Tibial nerve (tissue), 4 donors: ENCODE results near the gene ASCL1. TPM values are rescaled to one million over a fixed set of nuclear protein-coding genes. Genes with fewer than 3 reads are reported as not detected.
A peak's percentile ranks its signal among the peaks of the same experiment; 100 is the strongest.

ENCODE experiments used
- DNase-seq, 2 donors: peaks; one replicate each; pipeline ENCODE4 v3.0.0-alpha.2; 2019; ENCODE audit warnings: low spot score in 2 of 2
- H3K27ac ChIP-seq, 4 donors: fragments of 200-600 bp; sonication (generic) in 3 of 4; one replicate each; pipeline ENCODE4 v1.5.1; 2017 to 2019; ENCODE audit warnings: mild to moderate bottlenecking in 1 of 4
- H3K27me3 ChIP-seq, 2 donors: fragments of 200-600 bp; sonication (generic) in 1 of 2; one replicate each; pipeline versions ENCODE4 v1.5.1 to v1.6.0; 2017 to 2019
- H3K36me3 ChIP-seq, 3 donors: fragments of 200-600 bp; sonication (generic); one replicate each; pipeline ENCODE4 v1.5.1; 2018 to 2019
- H3K4me1 ChIP-seq, 4 donors: fragments of 200-600 bp; sonication (generic) in 3 of 4; one replicate each; pipeline ENCODE4 v1.5.1; 2017 to 2019
- H3K4me3 ChIP-seq, 4 donors: fragments of 200-600 bp; sonication (generic) in 3 of 4; one replicate each; pipeline ENCODE4 v1.5.1; 2017 to 2019; ENCODE audit warnings: mild to moderate bottlenecking in 1 of 4, moderate library complexity in 1 of 4
- H3K9me3 ChIP-seq, 4 donors: fragments of 200-600 bp; sonication (generic) in 3 of 4; one replicate each; pipeline ENCODE4 v1.5.1; 2017 to 2019
- EP300 ChIP-seq, 2 donors: sonication (generic); formaldehyde crosslinking; IDR thresholded peaks; one replicate each; pipeline ENCODE4 v1.6.1; 2017; ENCODE audit warnings: antibody characterized with exemption in 2 of 2, mild to moderate bottlenecking in 1 of 2
- POLR2A ChIP-seq, 2 donors: fragments of 450-650 bp; IDR thresholded peaks; one replicate each; pipeline ENCODE4 v1.6.1; 2017; ENCODE audit warnings: antibody characterized with exemption in 2 of 2, mild to moderate bottlenecking in 2 of 2, moderate library complexity in 2 of 2
- WGBS, 2 donors: methylation state at CpG; one replicate each; pipeline ENCODE4 v1.1.5; 2018; 5-methylcytosine and 5-hydroxymethylcytosine counted together
- total RNA-seq, 4 donors: library from RNA; depleted of rRNA; stranded (reverse); fragments of >200 nt; gene quantifications; one replicate each; pipeline ENCODE4 v1.1.0, GENCODE V29; 2016
- TF ChIP-seq, protein P1 (sequence below), 5 experiments: fragments of 200-600 bp in 3 of 5; fragments of 450-650 bp in 2 of 5; sonication (generic) in 3 of 5; IDR thresholded peaks; one replicate each; pipeline ENCODE4 v1.5.1; 2016 to 2019; ENCODE audit warnings: antibody characterized with exemption in 5 of 5, mild to moderate bottlenecking in 3 of 5, moderate library complexity in 2 of 5

The ASCL1 gene
- total RNA-seq, 4 donors from 2014 or later = 1.6 TPM; not detected in 3

DNA sequence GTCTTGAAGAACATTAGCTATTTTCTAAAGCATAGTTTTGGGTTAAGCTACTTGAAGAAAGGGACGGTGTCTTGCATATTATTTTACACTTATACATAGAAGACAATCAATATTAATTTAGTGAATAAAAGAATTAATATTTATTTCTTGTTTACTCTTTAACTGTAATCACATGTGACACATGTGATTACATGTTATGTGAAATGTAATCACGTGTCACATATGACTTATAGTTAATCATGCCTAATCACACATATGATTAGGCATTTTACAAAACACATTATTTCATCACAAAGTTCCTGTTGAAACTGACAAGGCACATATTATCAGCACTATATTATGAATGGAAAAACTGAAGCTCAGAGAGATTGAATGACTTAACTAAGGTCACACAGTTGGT lies 45.2 kb upstream of the ASCL1 start:
- TF ChIP-seq POLR2A (IDR thresholded peaks at IDR 0.05) (no peak), EP300 (IDR thresholded peaks at IDR 0.05) (no peak)
- TF ChIP-seq, protein P1, sequence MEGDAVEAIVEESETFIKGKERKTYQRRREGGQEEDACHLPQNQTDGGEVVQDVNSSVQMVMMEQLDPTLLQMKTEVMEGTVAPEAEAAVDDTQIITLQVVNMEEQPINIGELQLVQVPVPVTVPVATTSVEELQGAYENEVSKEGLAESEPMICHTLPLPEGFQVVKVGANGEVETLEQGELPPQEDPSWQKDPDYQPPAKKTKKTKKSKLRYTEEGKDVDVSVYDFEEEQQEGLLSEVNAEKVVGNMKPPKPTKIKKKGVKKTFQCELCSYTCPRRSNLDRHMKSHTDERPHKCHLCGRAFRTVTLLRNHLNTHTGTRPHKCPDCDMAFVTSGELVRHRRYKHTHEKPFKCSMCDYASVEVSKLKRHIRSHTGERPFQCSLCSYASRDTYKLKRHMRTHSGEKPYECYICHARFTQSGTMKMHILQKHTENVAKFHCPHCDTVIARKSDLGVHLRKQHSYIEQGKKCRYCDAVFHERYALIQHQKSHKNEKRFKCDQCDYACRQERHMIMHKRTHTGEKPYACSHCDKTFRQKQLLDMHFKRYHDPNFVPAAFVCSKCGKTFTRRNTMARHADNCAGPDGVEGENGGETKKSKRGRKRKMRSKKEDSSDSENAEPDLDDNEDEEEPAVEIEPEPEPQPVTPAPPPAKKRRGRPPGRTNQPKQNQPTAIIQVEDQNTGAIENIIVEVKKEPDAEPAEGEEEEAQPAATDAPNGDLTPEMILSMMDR (IDR thresholded peaks at IDR 0.05) = no peak
- Histone ChIP-seq H3K4me3 (no peak overlapping the region), H3K4me1 (peaks cover 0 to 9% (median 0%) of the 10 kb centered on the region in 4 donors), H3K27ac (no peak overlapping the region), H3K9me3 (no peaks in the 10 kb centered on the region), H3K27me3 (peaks cover 0 to 2% of the 10 kb centered on the region in 2 donors), H3K36me3 (no peaks in the 10 kb centered on the region)
- no peak for DNase-seq
- 88% methylated on average over 2 of the region's 2 CpGs for WGBS, 2 donors

DNA sequence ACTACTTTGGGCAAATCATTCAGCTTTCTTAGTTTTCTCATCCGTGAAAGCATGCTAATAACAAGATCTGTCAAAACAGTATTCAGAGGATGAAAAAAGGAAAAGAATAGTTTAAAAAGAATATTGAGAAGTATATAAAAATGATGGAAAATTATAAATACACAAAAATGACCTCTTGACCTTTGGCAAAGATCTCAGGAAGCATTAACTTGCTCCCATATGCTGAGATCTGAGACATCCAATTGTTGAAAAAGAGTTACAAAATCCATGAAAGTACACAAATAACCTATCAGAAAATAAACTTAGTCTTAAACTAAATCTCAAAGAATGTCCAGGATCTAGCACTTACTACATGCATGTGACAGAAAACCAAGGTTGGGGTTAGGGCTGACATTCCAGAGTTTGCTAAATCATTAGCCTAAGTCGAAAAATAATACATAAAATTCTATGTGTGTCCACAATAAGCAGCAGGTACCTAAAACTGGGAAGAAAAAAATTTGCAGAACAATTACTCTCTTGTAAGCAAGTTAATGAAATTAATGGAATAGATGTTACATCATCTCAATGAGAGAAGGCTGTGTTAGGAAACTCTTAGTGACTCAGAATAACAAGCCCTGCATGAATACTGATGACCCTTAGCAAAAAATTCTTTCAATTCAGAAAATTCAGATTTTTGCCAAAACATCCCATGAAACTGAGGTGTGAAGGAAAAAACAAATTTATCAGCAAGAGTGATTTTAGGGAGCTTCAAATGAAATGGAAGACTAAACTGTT lies 43.8 kb upstream of the ASCL1 start:
- Histone ChIP-seq H3K27ac (peak overlapping the region in 1 of 4 donors; percentile 53), H3K36me3 (no peaks in the 10 kb centered on the region), H3K4me1 (peaks cover 0 to 15% (median 0%) of the 10 kb centered on the region in 4 donors), H3K9me3 (no peaks in the 10 kb centered on the region), H3K27me3 (peaks cover 0 to 2% of the 10 kb centered on the region in 2 donors), H3K4me3 (no peak overlapping the region)
- 64 to 68% methylated on average over 2 of the region's 2 CpGs for WGBS, 2 donors
- no peak for DNase-seq
- no peak for TF ChIP-seq POLR2A (IDR thresholded peaks at IDR 0.05)
- TF ChIP-seq, protein P1 (IDR thresholded peaks at IDR 0.05) = no peak
- TF ChIP-seq EP300 (IDR thresholded peaks at IDR 0.05) = no peak

DNA sequence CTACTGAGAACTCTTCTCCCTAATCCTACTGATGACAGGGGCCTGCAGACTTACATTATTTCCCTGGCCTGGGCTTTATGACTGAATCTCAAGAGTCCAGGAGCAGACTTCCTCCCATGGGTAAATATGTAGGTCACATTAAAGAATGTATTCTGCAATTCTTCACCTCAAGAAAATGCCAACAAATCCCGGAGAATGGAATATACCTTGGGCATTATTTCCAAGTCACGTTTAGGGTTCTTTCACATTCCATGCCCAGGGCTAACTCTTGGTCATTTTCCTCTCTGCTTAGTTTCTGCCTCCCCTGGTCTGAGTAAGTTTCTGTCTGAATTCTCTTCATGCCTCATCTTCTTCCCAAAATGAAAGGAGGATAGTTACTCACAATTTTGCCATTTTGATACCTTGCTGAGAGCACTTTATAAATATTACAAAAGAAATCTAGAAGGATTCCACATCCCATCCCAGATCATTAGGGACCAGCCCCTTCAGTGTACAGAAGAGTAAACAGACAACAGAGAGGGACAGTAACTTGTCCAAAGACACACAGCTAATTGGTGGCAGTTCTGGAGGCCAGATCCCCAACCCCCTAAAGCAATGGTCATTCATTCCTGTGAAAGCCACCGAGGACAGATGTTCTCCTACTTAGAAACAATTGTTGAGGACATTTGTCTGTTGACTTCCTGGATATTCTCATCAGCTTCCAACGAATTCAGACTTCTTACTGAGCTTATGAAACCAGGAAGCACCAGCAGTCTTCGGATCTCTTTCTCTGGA lies 41.0 kb upstream of the ASCL1 start:
- peaks cover 0 to 17% (median 0%) of the 10 kb centered on the region in 4 donors for H3K4me1 ChIP-seq
- WGBS, 2 donors = 63 to 66% methylated on average over 5 of the region's 5 CpGs
- H3K27me3 ChIP-seq = peaks cover 0 to 2% of the 10 kb centered on the region in 2 donors
- H3K27ac ChIP-seq = no peak overlapping the region
- no peak overlapping the region for H3K4me3 ChIP-seq
- TF ChIP-seq, protein P1 (IDR thresholded peaks at IDR 0.05) = no peak
- no peak for TF ChIP-seq EP300 (IDR thresholded peaks at IDR 0.05)
- no peak for TF ChIP-seq POLR2A (IDR thresholded peaks at IDR 0.05)
- H3K36me3 ChIP-seq = no peaks in the 10 kb centered on the region
- no peaks in the 10 kb centered on the region for H3K9me3 ChIP-seq
- no peak for DNase-seq

DNA sequence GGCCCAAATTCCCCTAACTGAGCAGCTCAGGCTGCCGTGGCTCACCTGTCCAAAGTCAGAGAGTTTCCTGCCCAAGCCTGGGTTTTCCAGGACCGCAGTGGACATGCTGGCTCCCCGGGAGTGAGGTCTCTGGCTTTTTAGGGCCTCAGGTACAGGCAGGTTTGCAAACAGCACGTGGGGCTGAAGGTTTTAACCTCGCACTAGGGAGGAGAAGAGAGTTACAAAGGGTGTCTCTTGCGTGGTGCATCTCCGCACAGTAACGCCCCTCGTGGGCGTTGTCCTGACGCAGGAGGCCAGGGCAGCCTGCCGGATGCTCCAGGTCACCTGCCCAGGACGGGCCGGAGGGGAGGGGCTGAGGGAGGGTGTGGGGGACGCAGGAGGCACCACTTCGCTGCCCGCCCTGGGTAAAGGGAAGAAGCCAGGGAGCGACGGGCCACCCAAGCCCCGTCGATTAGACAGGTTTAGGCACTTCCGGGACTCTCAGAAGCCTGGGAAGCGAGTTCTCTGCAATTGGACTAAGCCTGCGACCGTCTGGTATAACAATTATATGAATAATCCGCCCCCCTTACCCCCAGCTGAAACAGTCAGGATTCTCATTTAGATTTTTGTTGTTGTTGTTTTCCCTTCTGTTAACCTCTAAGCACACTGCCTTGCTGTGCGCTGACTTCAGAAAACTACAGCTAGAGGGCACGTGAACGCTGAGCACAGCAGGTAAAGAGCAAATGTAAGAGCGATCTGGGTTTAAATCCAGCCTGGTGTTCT lies 40.3 kb upstream of the ASCL1 start, which contains the start of gene PAH:
TSS of gene PAH (minus strand) at position 219 of the 762 bp plus-strand sequence. CDS start at position 105, 114 bp downstream.
- TF ChIP-seq, protein P1 (IDR thresholded peaks at IDR 0.05) = no peak
- TF ChIP-seq EP300 (IDR thresholded peaks at IDR 0.05) = no peak
- no peak for TF ChIP-seq POLR2A (IDR thresholded peaks at IDR 0.05)
- Histone ChIP-seq H3K27ac (no peak within 1 kb of the TSS), H3K4me3 (peak within 1 kb of the TSS in 3 of 4 donors; percentile 12 to 35 (median 28)), H3K9me3 (no peaks in the 10 kb centered on the region), H3K36me3 (no peaks in the 10 kb centered on the region), H3K27me3 (peaks cover 0 to 2% of the 10 kb centered on the region in 2 donors), H3K4me1 (peaks cover 0 to 17% (median 0%) of the 10 kb centered on the region in 4 donors)
- no peak for DNase-seq
- 8 to 13% methylated on average over 30 of the region's 30 CpGs for WGBS, 2 donors
